Right kidney (tissue), 1 donor: Measurements from ENCODE around the gene ACSL6.
"Not testable (repeated sequence)": the region's sequence is repeated elsewhere in the genome, so short reads cannot be mapped to it uniquely, and the experiment has no call there.

Experiments
- DNase-seq: peaks from one replicate; pipeline ENCODE4 v3.0.0-alpha.2; 2016

The ACSL6 gene

DNA sequence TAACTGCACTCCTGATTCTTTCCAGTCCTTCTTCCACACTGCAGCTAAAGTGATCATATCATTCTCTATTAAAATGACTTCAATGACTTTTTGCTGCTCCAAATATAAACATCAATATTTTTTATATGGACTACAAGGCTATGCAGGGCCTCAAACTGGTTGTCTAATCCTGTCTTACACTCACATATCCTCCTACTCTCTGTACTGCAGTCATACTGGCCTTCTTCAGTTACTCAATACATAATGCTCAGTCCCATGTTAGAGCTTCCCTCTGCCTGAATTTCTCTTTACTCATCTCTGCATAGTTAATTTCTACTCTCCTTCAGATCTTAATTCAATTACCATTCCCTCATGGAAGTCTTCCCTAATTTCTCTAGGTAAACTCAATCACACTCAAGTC, 69.4 kb downstream of the ACSL6 start:
- no peak for DNase-seq

GRCh38 chr5:131939690-131940345, 71.6 kb downstream of the ACSL6 start:
- DNase-seq, result no peak

DNA sequence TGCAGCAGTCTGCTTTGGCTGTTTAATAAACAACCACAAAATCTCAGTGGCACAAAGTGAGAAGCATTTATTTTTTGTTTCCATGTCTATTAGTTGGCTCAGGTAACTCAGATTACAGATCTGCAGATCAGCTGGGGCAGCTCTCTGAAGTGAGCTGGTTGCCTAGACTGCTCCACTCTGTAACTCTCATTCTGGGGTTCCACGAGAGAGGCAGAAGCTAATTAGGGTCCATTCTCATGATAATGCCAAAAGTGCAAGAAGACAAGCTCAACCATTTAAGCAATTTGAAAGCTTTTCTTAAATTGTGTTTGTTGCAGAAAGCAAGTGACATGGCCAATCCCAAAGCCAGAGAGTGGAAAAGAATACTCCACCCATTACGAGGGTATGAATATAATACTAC, 79.2 kb downstream of the ACSL6 start:
- no peak for DNase-seq

GRCh38 chr5:131928957-131929356, 82.5 kb downstream of the ACSL6 start:
- no peak for DNase-seq

GRCh38 chr5:131926168-131926567, 85.3 kb downstream of the ACSL6 start:
- DNase-seq, result no peak

DNA sequence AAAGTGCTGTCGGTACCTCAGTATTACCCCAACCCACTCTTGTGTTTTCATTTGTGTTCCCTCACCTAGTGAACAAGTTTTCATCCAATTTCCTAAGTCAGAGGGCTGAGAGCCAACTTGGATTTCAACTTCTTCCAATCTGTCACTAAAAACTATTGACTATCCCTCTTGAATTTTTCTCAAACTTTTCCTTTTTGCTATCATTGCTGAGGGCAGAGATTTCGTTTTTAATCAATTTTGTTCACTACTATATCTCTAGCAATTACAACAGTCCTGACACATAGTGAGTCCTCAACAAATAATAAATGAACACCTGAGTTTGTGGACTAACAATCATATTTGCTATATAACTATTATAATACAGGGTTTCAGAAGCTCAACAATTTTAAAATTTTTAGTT, 95.0 kb downstream of the ACSL6 start:
- DNase-seq, result no peak

DNA sequence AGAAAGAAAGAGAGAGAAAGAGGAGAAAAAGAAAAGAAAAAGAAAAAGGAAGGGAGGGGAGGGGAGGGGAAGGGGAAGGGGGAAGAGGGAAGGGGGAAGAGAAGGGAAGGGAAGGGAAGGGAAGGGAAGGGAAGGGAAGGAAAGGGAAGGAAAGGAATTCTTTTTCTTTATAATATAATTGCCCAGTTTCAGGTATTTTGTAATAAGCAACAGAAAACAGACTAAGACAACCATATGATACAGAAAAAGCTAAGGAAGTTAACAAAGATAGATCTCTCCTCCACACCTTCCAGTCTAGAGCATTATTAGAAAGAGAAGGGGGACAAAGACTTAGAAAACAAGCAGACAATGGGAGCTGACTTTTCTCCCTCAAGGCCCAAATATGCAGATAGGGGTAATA, 97.0 kb downstream of the ACSL6 start:
- no peak for DNase-seq

GRCh38 chr5:131913603-131914002, 97.9 kb downstream of the ACSL6 start:
- DNase-seq, result no peak

- no peak for DNase-seq
These were observed 104.8 kb downstream of the ACSL6 start for GRCh38 chr5:131906668-131907067.

- DNase-seq, result not testable (repeated sequence)
These were observed 109.2 kb downstream of the ACSL6 start for GRCh38 chr5:131902266-131902665.
